ENCODE measurements around the gene RGS3. TPM values are rescaled to one million over a fixed set of nuclear protein-coding genes. Genes with fewer than 3 reads are reported as not detected.

The RGS3 gene
- total RNA-seq, 2 donors from 2014 or later, result 25.7 to 96.9 TPM

GRCh38 chr9:113616116-113616515, 152.6 kb downstream of the RGS3 start:
- H3K36me3 ChIP-seq (replicated peaks in 1 of 2; ENCODE audit: insufficient read depth in 1 of 2, low read depth in 2 of 2), result no peaks in the 10 kb centered on the region
- H3K27me3 ChIP-seq, result no peaks in the 10 kb centered on the region
- no peak overlapping the region for H3K4me3 ChIP-seq
- H3K27ac ChIP-seq, result no peak overlapping the region
- no peaks in the 10 kb centered on the region for H3K9me3 ChIP-seq
- DNase-seq (no peak), ATAC-seq (no peak)
- TF ChIP-seq CTCF (IDR thresholded peaks at IDR 0.05), result no peak
- TF ChIP-seq POLR2A (IDR thresholded peaks at IDR 0.05), result no peak
- peaks cover 60% of the 10 kb centered on the region for H3K4me1 ChIP-seq
- intact Hi-C loops (cut with DNase I), result no loop called here
- 17 to 84% methylated on average over 4 to 14 of the region's 14 CpGs for WGBS, 2 donors

GRCh38 chr9:113616621-113617496, 153.3 kb downstream of the RGS3 start:
- WGBS, 2 donors, result 79 to 80% methylated on average over 7 to 16 of the region's 16 CpGs
- Histone ChIP-seq H3K36me3 (replicated peaks in 1 of 2; ENCODE audit: insufficient read depth in 1 of 2, low read depth in 2 of 2) (no peaks in the 10 kb centered on the region), H3K4me3 (no peak overlapping the region), H3K27me3 (no peaks in the 10 kb centered on the region), H3K4me1 (peaks cover 54% of the 10 kb centered on the region), H3K27ac (peak overlapping the region in 1 of 4 donors; percentile 17), H3K9me3 (no peaks in the 10 kb centered on the region)
- ATAC-seq, result no peak
- no peak for TF ChIP-seq POLR2A (IDR thresholded peaks at IDR 0.05)
- no peak for TF ChIP-seq CTCF (IDR thresholded peaks at IDR 0.05)
- no peak for DNase-seq
- intact Hi-C loops (cut with DNase I), result no loop called here

DNA sequence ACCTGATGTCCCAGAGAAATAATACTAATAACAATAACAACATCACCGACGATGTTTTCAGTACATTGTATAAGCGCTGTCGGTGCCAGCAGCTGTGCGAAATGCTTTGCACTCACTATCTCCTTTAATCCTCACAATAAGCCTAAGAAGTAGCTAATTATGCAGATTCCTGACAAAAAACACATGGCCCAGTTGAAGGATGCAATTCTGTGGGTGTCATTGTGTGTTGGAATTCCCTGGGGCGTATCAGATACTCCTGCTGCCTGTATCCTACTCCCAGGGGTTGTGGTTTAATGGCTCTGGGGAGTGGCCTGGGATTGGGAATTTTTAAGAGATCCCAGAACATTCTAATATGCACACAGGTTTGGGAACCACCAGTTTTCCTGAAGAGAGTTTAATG, 154.0 kb downstream of the RGS3 start:
- Histone ChIP-seq H3K27me3 (no peaks in the 10 kb centered on the region), H3K36me3 (replicated peaks in 1 of 2; ENCODE audit: insufficient read depth in 1 of 2, low read depth in 2 of 2) (no peaks in the 10 kb centered on the region), H3K27ac (peak overlapping the region in 1 of 4 donors; percentile 17), H3K4me3 (no peak overlapping the region), H3K9me3 (no peaks in the 10 kb centered on the region), H3K4me1 (peaks cover 48% of the 10 kb centered on the region)
- intact Hi-C loops (cut with DNase I), result no loop called here
- WGBS, 2 donors, result 79 to 81% methylated on average over 6 of the region's 6 CpGs
- DNase-seq (no peak), ATAC-seq (no peak)
- TF ChIP-seq CTCF (IDR thresholded peaks at IDR 0.05), result no peak
- TF ChIP-seq POLR2A (IDR thresholded peaks at IDR 0.05), result no peak

GRCh38 chr9:113618836-113619490, 155.4 kb downstream of the RGS3 start:
- no peak overlapping the region for H3K4me3 ChIP-seq
- no peaks in the 10 kb centered on the region for H3K27me3 ChIP-seq
- peak overlapping the region; percentile 80 to 91 (median 86) for H3K27ac ChIP-seq
- intact Hi-C loops (cut with DNase I), result no loop called here
- H3K36me3 ChIP-seq (replicated peaks in 1 of 2; ENCODE audit: insufficient read depth in 1 of 2, low read depth in 2 of 2), result no peaks in the 10 kb centered on the region
- DNase-seq (no peak), ATAC-seq (no peak)
- H3K9me3 ChIP-seq, result no peaks in the 10 kb centered on the region
- WGBS, 2 donors, result 79 to 81% methylated on average over 7 of the region's 7 CpGs
- TF ChIP-seq POLR2A (IDR thresholded peaks at IDR 0.05) (no peak), CTCF (IDR thresholded peaks at IDR 0.05) (no peak)
- H3K4me1 ChIP-seq, result peaks cover 55% of the 10 kb centered on the region
